Activated CD4-positive, alpha-beta memory T cell treated with anti-CD3 and anti-CD28 coated beads for 36 hours (primary cell): ENCODE data around the gene CISD3. TPM values are rescaled to one million over a fixed set of nuclear protein-coding genes. Genes with fewer than 3 reads are reported as not detected.

Source experiments
- CTCF ChIA-PET: fragments of 350-600 bp; sonication (Branson Sonifier 250); formaldehyde crosslinking; loops from one replicate; lab custom pipeline; 2021; ENCODE audit warnings: antibody characterized with exemption, inconsistent platforms; lab: Charles Lee
- POLR2A ChIA-PET: fragments of 350-600 bp; sonication (Branson Sonifier 250); formaldehyde crosslinking; loops from one replicate; lab custom pipeline; 2021; ENCODE audit warnings: antibody characterized with exemption; lab: Charles Lee
- DNase-seq: peaks from one replicate; pipeline ENCODE4 v3.0.0-alpha.2; 2020
- H3K27ac Mint-ChIP-seq: one replicate; pipeline ENCODE4 v1.8.0; 2021; ENCODE audit warnings: mixed read lengths
- H3K27me3 Mint-ChIP-seq: one replicate; pipeline ENCODE4 v1.8.0; 2021; ENCODE audit warnings: mixed read lengths
- H3K36me3 Mint-ChIP-seq: one replicate; pipeline ENCODE4 v1.8.0; 2021; ENCODE audit warnings: mixed read lengths
- H3K4me1 Mint-ChIP-seq: one replicate; pipeline ENCODE4 v1.8.0; 2021; ENCODE audit warnings: low read depth, mixed read lengths
- H3K4me3 Mint-ChIP-seq: one replicate; pipeline ENCODE4 v1.8.0; 2021; ENCODE audit warnings: mild to moderate bottlenecking, mixed read lengths
- H3K9me3 Mint-ChIP-seq: one replicate; pipeline ENCODE4 v1.8.0; 2021; ENCODE audit warnings: mixed read lengths
- intact Hi-C: fragments of 100-400 bp; cut with micrococcal nuclease; formaldehyde crosslinking; loops from one replicate; pipeline ENCODE4 v1.15.1; 2023
- total RNA-seq, 2 experiments: library from RNA; stranded (reverse); gene quantifications; one replicate each; pipeline ENCODE4 v1.2.3, GENCODE V29; 2021

The CISD3 gene
- total RNA-seq, 2 experiments from 2014 or later, result 54.7 to 59.1 TPM

DNA sequence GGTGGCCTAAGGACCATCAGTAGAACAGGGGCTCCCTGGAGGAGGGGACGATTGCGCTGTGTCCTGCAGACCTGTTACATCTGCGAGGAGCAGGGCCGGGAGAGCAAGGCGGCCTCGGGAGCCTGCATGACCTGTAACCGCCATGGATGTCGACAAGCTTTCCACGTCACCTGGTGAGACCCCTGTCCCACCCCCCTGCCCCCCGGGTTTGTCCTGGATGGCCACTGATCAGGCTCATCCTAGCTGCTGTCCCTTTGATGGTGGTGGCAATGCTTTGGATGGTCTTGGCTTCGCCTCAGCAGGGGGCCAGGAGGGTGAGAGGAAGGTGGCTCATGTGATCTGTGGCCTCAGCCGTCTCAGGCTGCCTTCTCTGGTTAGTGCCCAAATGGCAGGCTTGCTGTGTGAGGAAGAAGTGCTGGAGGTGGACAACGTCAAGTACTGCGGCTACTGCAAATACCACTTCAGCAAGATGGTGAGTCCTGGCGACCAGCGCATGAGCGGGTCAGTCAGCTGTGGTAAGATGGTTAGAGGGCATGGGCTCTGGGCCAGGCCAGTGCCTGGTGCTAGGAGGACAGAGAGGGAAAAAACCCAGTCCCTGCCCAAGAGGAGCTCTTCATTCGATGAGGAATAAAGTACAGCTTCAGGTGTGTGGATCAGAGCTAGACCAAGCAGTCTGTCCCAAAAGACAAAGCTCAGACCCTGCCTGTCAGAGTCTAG is 20.9 kb upstream of the CISD3 start:
- Mint-ChIP-seq H3K27me3 (no peaks in the 10 kb centered on the region), H3K4me1 (peaks cover 59% of the 10 kb centered on the region), H3K36me3 (peaks cover 64% of the 10 kb centered on the region), H3K27ac (peak overlapping the region; percentile 42), H3K9me3 (no peaks in the 10 kb centered on the region), H3K4me3 (no peak overlapping the region)
- POLR2A ChIA-PET, result interaction anchor here (0.7 to 2.0 kb wide), 4 partner anchors 8 to 22 kb away, joined by 3 to 6 read pairs (median 5); no protein-coding TSS in a partner anchor
- no peak for DNase-seq
- intact Hi-C loops, result no loop called here
- CTCF ChIA-PET, result interaction anchor here (1.1 to 1.8 kb wide), 2 partner anchors 26 to 31 kb away, joined by 5 to 11 read pairs; no protein-coding TSS in a partner anchor

DNA sequence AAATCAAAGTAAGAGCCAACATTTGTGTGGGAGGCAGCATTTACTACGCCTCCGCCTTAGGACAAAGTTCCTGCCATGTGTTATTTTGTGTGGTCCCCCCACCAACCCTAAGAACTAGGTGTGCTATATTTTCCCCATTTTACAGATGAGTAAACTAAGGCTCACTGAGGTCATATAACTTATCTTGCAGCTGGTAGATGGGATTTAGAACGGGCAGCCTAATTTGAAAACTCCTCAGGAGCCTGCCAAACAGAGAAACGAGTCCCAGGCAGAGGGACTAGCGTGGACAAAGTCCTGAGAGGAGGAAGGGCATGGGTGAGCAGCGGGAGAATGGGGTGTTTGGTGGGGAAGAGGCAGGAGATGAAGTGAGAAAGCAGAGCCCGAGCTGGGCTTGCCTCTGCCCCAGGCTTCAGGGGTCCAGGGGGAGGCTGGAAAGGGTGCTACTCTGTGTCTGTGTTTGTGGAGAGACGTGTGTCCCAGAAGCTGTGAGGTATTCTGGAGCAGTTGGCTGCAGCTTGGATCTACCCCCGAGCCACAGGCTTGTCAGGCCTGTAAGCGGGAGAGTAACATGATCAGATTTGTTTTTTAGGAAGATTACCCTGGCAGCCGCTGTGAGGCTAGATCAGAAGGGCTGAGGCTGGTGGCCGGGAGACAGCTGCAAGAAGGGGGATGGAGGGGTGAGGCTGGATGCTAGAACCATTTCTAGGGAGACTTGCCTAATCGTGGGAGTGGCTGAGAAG is 20.1 kb upstream of the CISD3 start:
- Mint-ChIP-seq H3K27me3 (no peaks in the 10 kb centered on the region), H3K4me1 (peaks cover 66% of the 10 kb centered on the region), H3K9me3 (no peaks in the 10 kb centered on the region), H3K27ac (peak overlapping the region; percentile 42), H3K4me3 (no peak overlapping the region), H3K36me3 (peaks cover 65% of the 10 kb centered on the region)
- DNase-seq, result no peak
- intact Hi-C loops, result no loop called here
- CTCF ChIA-PET, result interaction anchor here (1.1 to 1.9 kb wide), 4 partner anchors 19 to 33 kb away, joined by 4 to 11 read pairs (median 6); no protein-coding TSS in a partner anchor
- POLR2A ChIA-PET, result interaction anchor here (0.7 to 2.0 kb wide), 5 partner anchors 9 to 34 kb away, joined by 3 to 6 read pairs (median 4); no protein-coding TSS in a partner anchor

GRCh38 chr17:38710604-38710962 is 19.6 kb upstream of the CISD3 start:
- H3K27ac Mint-ChIP-seq, result peak overlapping the region; percentile 42
- intact Hi-C loops, result no loop called here
- POLR2A ChIA-PET, result interaction anchor here (1.1 to 2.0 kb wide), 3 partner anchors 9 to 35 kb away, joined by 3 to 6 read pairs (median 6); no protein-coding TSS in a partner anchor
- no peaks in the 10 kb centered on the region for H3K27me3 Mint-ChIP-seq
- CTCF ChIA-PET, result interaction anchor here (1.1 to 1.9 kb wide), 3 partner anchors 18 to 34 kb away, joined by 4 to 11 read pairs (median 6); no protein-coding TSS in a partner anchor
- H3K9me3 Mint-ChIP-seq, result no peaks in the 10 kb centered on the region
- H3K36me3 Mint-ChIP-seq, result peaks cover 67% of the 10 kb centered on the region
- no peak overlapping the region for H3K4me3 Mint-ChIP-seq
- no peak for DNase-seq
- peaks cover 72% of the 10 kb centered on the region for H3K4me1 Mint-ChIP-seq

DNA sequence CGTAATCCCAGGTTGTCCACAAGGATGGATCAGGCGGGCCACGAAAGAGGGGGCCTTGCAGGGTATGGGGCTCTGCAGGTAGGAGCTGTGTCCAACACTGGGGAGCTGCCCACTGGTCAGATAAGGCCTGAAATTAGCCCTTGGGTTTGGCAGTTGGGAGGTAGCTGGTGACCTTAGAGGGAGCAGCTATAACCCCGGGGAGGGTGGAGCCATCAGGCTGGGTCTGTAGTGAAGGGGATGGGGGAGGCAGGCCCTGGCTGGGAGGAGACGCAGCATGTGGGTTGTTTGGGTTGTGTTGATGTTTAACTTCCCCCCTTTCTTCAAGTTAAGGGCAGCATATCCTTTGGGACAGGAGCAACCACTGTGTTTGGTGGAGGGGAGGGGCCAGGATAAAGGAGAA is 19.2 kb upstream of the CISD3 start:
- Mint-ChIP-seq H3K4me1 (peaks cover 76% of the 10 kb centered on the region), H3K4me3 (no peak overlapping the region), H3K36me3 (peaks cover 68% of the 10 kb centered on the region), H3K27ac (peak overlapping the region; percentile 46), H3K27me3 (no peaks in the 10 kb centered on the region), H3K9me3 (no peaks in the 10 kb centered on the region)
- CTCF ChIA-PET, result interaction anchor here (1.1 to 1.9 kb wide), 3 partner anchors 18 to 34 kb away, joined by 4 to 11 read pairs (median 6); no protein-coding TSS in a partner anchor
- POLR2A ChIA-PET, result interaction anchor here (1.1 to 2.0 kb wide), 3 partner anchors 10 to 35 kb away, joined by 3 to 6 read pairs (median 6); no protein-coding TSS in a partner anchor
- DNase-seq, result no peak
- intact Hi-C loops, result no loop called here

DNA sequence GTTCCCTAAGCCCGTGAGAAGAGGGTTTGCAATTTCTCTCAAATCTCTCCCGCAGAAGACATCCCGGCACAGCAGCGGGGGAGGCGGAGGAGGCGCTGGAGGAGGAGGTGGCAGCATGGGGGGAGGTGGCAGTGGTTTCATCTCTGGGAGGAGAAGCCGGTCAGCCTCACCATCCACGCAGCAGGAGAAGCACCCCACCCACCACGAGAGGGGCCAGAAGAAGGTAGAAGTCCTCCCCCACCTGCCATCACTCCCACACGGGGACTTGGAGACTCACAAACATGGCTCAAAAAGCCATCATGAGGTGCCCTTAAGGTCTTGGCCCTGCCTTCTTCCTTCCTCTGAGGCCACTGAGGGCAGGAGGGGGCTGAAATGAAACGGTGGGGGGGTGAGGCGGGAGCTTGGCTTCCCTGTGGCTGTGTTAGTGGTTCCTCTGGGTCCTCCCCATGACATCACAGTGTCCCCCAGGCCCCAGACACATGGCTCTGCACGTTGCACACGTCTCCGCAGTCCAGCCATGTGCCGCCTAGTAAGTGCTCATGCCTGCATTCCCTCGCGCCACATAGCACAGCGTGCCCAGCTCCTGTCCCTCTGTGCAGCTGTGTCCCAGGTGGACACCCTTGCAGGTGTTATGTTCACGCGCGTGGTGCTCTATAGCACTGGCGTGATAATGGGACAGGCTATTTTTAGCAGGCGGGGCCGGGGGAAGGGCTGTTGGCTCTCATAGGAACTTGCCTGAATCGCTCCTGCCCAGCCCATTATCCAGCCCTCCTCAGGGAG is 18.2 kb upstream of the CISD3 start:
- ChIA-PET POLR2A (no interaction called here), CTCF (interaction anchor here (0.7 to 1.9 kb wide), 2 partner anchors 35 to 140 kb away, joined by 3 to 6 read pairs; no protein-coding TSS in a partner anchor)
- Mint-ChIP-seq H3K27ac (peak overlapping the region; percentile 46), H3K4me3 (no peak overlapping the region), H3K4me1 (peaks cover 78% of the 10 kb centered on the region), H3K27me3 (no peaks in the 10 kb centered on the region), H3K9me3 (no peaks in the 10 kb centered on the region), H3K36me3 (peaks cover 64% of the 10 kb centered on the region)
- intact Hi-C loops, result no loop called here
- no peak for DNase-seq

- Mint-ChIP-seq H3K36me3 (peaks cover 62% of the 10 kb centered on the region), H3K27ac (peak overlapping the region; percentile 18), H3K4me1 (peaks cover 73% of the 10 kb centered on the region), H3K9me3 (no peaks in the 10 kb centered on the region), H3K27me3 (no peaks in the 10 kb centered on the region), H3K4me3 (no peak overlapping the region)
- DNase-seq, result no peak
- intact Hi-C loops, result no loop called here
- CTCF ChIA-PET, result interaction anchor here (0.7 kb wide), 1 partner anchor 139 kb away, joined by 3 read pairs; no protein-coding TSS in a partner anchor
- POLR2A ChIA-PET, result no interaction called here
Observed at GRCh38 chr17:38712593-38712992, 17.5 kb upstream of the CISD3 start.

DNA sequence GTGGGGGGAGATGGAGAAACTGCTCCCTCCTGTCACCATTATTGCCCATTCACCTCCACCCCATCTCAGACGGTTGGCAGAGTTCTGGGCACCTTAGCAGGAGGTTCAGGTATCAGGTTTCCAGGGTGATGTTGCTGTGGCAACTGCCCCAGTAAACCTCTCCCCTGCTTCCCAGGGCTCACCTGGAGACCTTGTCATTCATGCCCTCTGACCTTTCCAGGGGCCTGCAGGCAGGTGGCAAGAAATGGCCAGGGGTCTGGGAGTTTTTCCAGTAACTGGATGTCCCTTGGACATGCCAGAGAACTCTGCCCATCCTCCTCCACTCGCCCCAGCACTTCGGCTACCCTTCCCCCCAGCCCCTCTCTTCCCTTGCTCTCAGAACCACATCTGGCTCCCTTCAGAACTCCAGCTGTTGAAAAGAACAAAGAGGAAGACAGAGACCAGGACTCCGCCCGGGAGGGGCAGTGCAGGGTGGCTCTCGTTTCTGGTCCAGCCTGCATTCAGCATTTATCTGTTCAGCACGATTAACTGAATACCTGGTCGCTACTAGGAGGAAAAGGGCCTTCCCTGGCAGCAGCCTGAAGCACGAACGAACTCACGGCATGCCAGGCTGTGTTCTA is 16.6 kb upstream of the CISD3 start:
- Mint-ChIP-seq H3K27me3 (no peaks in the 10 kb centered on the region), H3K4me3 (no peak overlapping the region), H3K36me3 (peaks cover 61% of the 10 kb centered on the region), H3K4me1 (peaks cover 63% of the 10 kb centered on the region), H3K9me3 (no peaks in the 10 kb centered on the region), H3K27ac (no peak overlapping the region)
- DNase-seq, result no peak
- ChIA-PET POLR2A (no interaction called here), CTCF (interaction anchor here (1.9 kb wide), 1 partner anchor 22 kb away, joined by 7 read pairs; no protein-coding TSS in a partner anchor)
- intact Hi-C loops, result no loop called here

GRCh38 chr17:38715216-38715943 is 14.8 kb upstream of the CISD3 start:
- Mint-ChIP-seq H3K9me3 (no peaks in the 10 kb centered on the region), H3K27ac (peak overlapping the region; percentile 89), H3K27me3 (no peaks in the 10 kb centered on the region), H3K4me3 (no peak overlapping the region), H3K4me1 (peaks cover 55% of the 10 kb centered on the region), H3K36me3 (peaks cover 56% of the 10 kb centered on the region)
- intact Hi-C loops, result no loop called here
- CTCF ChIA-PET, result interaction anchor here (1.0 to 2.0 kb wide), 5 partner anchors 9 to 39 kb away, joined by 4 to 11 read pairs (median 7); no protein-coding TSS in a partner anchor
- POLR2A ChIA-PET, result interaction anchor here (1.5 to 3.1 kb wide), 3 partner anchors 9 to 14 kb away, joined by 4 to 34 read pairs (median 10); partner anchors contain the start of gene MLLT6
- no peak for DNase-seq

GRCh38 chr17:38716368-38717005 is 13.7 kb upstream of the CISD3 start:
- no peaks in the 10 kb centered on the region for H3K27me3 Mint-ChIP-seq
- no peak overlapping the region for H3K4me3 Mint-ChIP-seq
- peak overlapping the region; percentile 89 for H3K27ac Mint-ChIP-seq
- no peak for DNase-seq
- H3K4me1 Mint-ChIP-seq, result peaks cover 52% of the 10 kb centered on the region
- ChIA-PET CTCF (interaction anchor here (1.1 to 2.0 kb wide), 4 partner anchors 12 to 41 kb away, joined by 3 to 11 read pairs (median 7); partner anchors contain the start of gene EPOP), POLR2A (interaction anchor here (0.5 to 3.1 kb wide), 4 partner anchors 11 to 768 kb away, joined by 4 to 34 read pairs (median 7); partner anchors contain the start of gene MLLT6)
- peaks cover 57% of the 10 kb centered on the region for H3K36me3 Mint-ChIP-seq
- intact Hi-C loops, result no loop called here
- no peaks in the 10 kb centered on the region for H3K9me3 Mint-ChIP-seq
